IMR-90 (cell line): ENCODE measurements around the gene RIPK1. TPM values are rescaled to one million over a fixed set of nuclear protein-coding genes. Genes with fewer than 3 reads are reported as not detected.
"Not testable (repeated sequence)": the region's sequence is repeated elsewhere in the genome, so short reads cannot be mapped to it uniquely, and the experiment has no call there.

Experiments
- ATAC-seq: fragments of 200-7000 bp; cut with Tn5 transposase; 2 replicates; pipeline ENCODE4 v1.9.1; 2020; ENCODE audit warnings: low read depth, mild to moderate bottlenecking, moderate library complexity
- BruUV-seq: library from RNA; stranded (reverse); fragments of 400-500 nt; replicated peaks from 2 replicates; lab custom pipeline; 2021; lab: Mats Ljungman, UMichigan
- CTCF ChIA-PET: fragments of 300-600 bp; formaldehyde crosslinking; extraction: SDS; loops from one replicate; lab custom pipeline; 2021; ENCODE audit warnings: antibody characterized with exemption; lab: Yijun Ruan, JAX
- POLR2A ChIA-PET: fragments of 300-600 bp; sonication (Branson Sonifier 250); formaldehyde crosslinking; loops from one replicate; lab custom pipeline; 2022; ENCODE audit warnings: antibody characterized with exemption; ENCODE audit not compliant: unreplicated experiment; lab: Charles Lee
- DNase-seq: peaks from one replicate; pipeline ENCODE4 v3.0.0; 2013
- H2AFZ ChIP-seq: replicated peaks from 2 replicates; pipeline ENCODE3; 2013; ENCODE audit warnings: low read length, mild to moderate bottlenecking; ENCODE audit not compliant: poor library complexity
- H2AK5ac ChIP-seq: 2 replicates; pipeline ENCODE4 v1.6.1; 2013; ENCODE audit warnings: low read depth, low read length, inconsistent platforms
- H2AK9ac ChIP-seq: replicated peaks from 2 replicates; pipeline ENCODE3; 2013; ENCODE audit warnings: mild to moderate bottlenecking, low read depth, low read length, moderate library complexity; ENCODE audit not compliant: poor library complexity
- H2BK120ac ChIP-seq: 2 replicates; pipeline ENCODE4 v1.6.1; 2013; ENCODE audit warnings: low read depth, low read length, inconsistent platforms
- H2BK15ac ChIP-seq: 3 replicates; pipeline ENCODE4 v1.6.1; 2013; ENCODE audit warnings: low read depth, low read length, inconsistent platforms
- H2BK20ac ChIP-seq: 2 replicates; pipeline ENCODE4 v1.6.1; 2013; ENCODE audit warnings: low read depth, mild to moderate bottlenecking, inconsistent platforms, low read length, moderate library complexity
- H2BK5ac ChIP-seq: 2 replicates; pipeline ENCODE4 v1.6.1; 2013; ENCODE audit warnings: mild to moderate bottlenecking, low read depth, low read length, inconsistent platforms; ENCODE audit not compliant: poor library complexity, severe bottlenecking
- H3K14ac ChIP-seq: replicated peaks from 2 replicates; pipeline ENCODE4 v1.6.1; 2013; ENCODE audit warnings: low read depth, low read length, inconsistent platforms
- H3K18ac ChIP-seq: 2 replicates; pipeline ENCODE4 v1.6.1; 2013; ENCODE audit warnings: low read depth, low read length, control low read depth
- H3K23ac ChIP-seq: 2 replicates; pipeline ENCODE4 v1.6.1; 2013; ENCODE audit warnings: low read depth, low read length, inconsistent platforms
- H3K27ac ChIP-seq: 2 replicates; pipeline ENCODE4 v1.5.1; 2013; ENCODE audit warnings: mild to moderate bottlenecking, control low read depth, low read length; ENCODE audit not compliant: insufficient read depth
- H3K27me3 ChIP-seq: 2 replicates; pipeline ENCODE4 v1.6.1; 2013; ENCODE audit warnings: low read length; ENCODE audit not compliant: control insufficient read depth, insufficient read depth
- H3K36me3 ChIP-seq: 2 replicates; pipeline ENCODE4 v1.6.1; 2013; ENCODE audit warnings: low read length, mixed read lengths; ENCODE audit not compliant: control insufficient read depth, insufficient read depth
- H3K4ac ChIP-seq: 2 replicates; pipeline ENCODE4 v1.6.1; 2013; ENCODE audit warnings: low read depth, low read length, inconsistent platforms
- H3K4me1 ChIP-seq: 2 replicates; pipeline ENCODE4 v1.6.1; 2013; ENCODE audit warnings: low read length, mixed read lengths; ENCODE audit not compliant: control insufficient read depth, insufficient read depth
- H3K4me2 ChIP-seq: 2 replicates; pipeline ENCODE4 v1.6.1; 2013; ENCODE audit warnings: low read depth, mild to moderate bottlenecking, control low read depth, low read length, moderate library complexity
- H3K4me3 ChIP-seq: 2 replicates; pipeline ENCODE4 v1.5.1; 2013; ENCODE audit warnings: low read depth, mild to moderate bottlenecking, control low read depth, low read length, moderate library complexity; ENCODE audit not compliant: insufficient read depth
- H3K56ac ChIP-seq: 2 replicates; pipeline ENCODE4 v1.6.1; 2013; ENCODE audit warnings: low read length, inconsistent platforms; ENCODE audit not compliant: insufficient read depth; ENCODE audit errors: extremely low read depth
- H3K79me1 ChIP-seq, 2 experiments: 2 replicates each; pipeline ENCODE4 v1.6.1; 2013; ENCODE audit warnings: low read length in 2 of 2, inconsistent platforms in 1 of 2, low read depth in 1 of 2
- H3K9ac ChIP-seq: 2 replicates; pipeline ENCODE4 v1.6.1; 2013; ENCODE audit warnings: low read depth, low read length, control low read depth
- H3K9me1 ChIP-seq: 2 replicates; pipeline ENCODE4 v1.6.1; 2013; ENCODE audit warnings: low read length, inconsistent platforms; ENCODE audit not compliant: insufficient read depth
- H3K9me3 ChIP-seq: 2 replicates; pipeline ENCODE4 v1.6.1; 2013; ENCODE audit warnings: low read length; ENCODE audit not compliant: control insufficient read depth, insufficient read depth
- H4K20me1 ChIP-seq: 2 replicates; pipeline ENCODE4 v1.6.1; 2013; ENCODE audit warnings: low read length, inconsistent platforms; ENCODE audit not compliant: insufficient read depth
- H4K5ac ChIP-seq: 2 replicates; pipeline ENCODE4 v1.6.1; 2013; ENCODE audit warnings: mild to moderate bottlenecking, low read depth, low read length, control low read depth
- H4K8ac ChIP-seq, 2 experiments: 2 replicates each; pipeline ENCODE4 v1.6.1; 2013; ENCODE audit warnings: low read depth in 2 of 2, low read length in 2 of 2, control low read depth in 1 of 2, inconsistent platforms in 1 of 2
- H4K91ac ChIP-seq: 2 replicates; pipeline ENCODE4 v1.6.1; 2013; ENCODE audit warnings: low read depth, low read length, inconsistent platforms; ENCODE audit not compliant: insufficient read depth
- BHLHE40 ChIP-seq: fragments of 150-350 bp; IDR thresholded peaks from 2 replicates; pipeline ENCODE4 v1.6.1; 2016; ENCODE audit warnings: mild to moderate bottlenecking, low read depth, low read length
- WGBS, 2 experiments: methylation state at CpG; one replicate each; pipeline versions ENCODE4 v1.1.5 to v1.1.7; 2013; ENCODE audit warnings: missing lambda C conversion rate in 2 of 2; ENCODE audit not compliant: insufficient read length in 1 of 2; ENCODE audit errors: extremely low coverage in 2 of 2; 5-methylcytosine and 5-hydroxymethylcytosine counted together
- dilution Hi-C: fragments of 300-500 bp; cut with HindIII; formaldehyde crosslinking; loops from one replicate; pipeline ENCODE4 v1.14.3; 2018; ENCODE audit warnings: low sequenced_read_pairs; ENCODE audit not compliant: unreplicated experiment
- in situ Hi-C: fragments of 300-500 bp; cut with MboI; formaldehyde crosslinking; loops from 3 replicates; pipeline ENCODE4 v1.14.3; 2019; ENCODE audit warnings: low sequenced_read_pairs, inconsistent platforms, mixed read lengths
- intact Hi-C: fragments of 100-400 bp; cut with micrococcal nuclease; formaldehyde crosslinking; loops from 2 replicates; pipeline ENCODE4 v1.10.0; 2022
- polyA plus RNA-seq, 3 experiments: library from polyadenylated mRNA; depleted of rRNA; stranded (reverse); fragments of >200 nt; gene quantifications; 2 replicates each; pipeline ENCODE4 v1.2.3, GENCODE V29; 2012; ENCODE audit warnings: low replicate concordance in 1 of 3
- total RNA-seq: library from RNA; depleted of rRNA; stranded (reverse); fragments of >200 nt; gene quantifications from 2 replicates; pipeline ENCODE4 v1.2.3, GENCODE V29; 2012

The RIPK1 gene
- total and polyA plus RNA-seq, 2 of the 4 experiments (the other 2 are of a cell fraction): 12.6 to 25.6 TPM

DNA sequence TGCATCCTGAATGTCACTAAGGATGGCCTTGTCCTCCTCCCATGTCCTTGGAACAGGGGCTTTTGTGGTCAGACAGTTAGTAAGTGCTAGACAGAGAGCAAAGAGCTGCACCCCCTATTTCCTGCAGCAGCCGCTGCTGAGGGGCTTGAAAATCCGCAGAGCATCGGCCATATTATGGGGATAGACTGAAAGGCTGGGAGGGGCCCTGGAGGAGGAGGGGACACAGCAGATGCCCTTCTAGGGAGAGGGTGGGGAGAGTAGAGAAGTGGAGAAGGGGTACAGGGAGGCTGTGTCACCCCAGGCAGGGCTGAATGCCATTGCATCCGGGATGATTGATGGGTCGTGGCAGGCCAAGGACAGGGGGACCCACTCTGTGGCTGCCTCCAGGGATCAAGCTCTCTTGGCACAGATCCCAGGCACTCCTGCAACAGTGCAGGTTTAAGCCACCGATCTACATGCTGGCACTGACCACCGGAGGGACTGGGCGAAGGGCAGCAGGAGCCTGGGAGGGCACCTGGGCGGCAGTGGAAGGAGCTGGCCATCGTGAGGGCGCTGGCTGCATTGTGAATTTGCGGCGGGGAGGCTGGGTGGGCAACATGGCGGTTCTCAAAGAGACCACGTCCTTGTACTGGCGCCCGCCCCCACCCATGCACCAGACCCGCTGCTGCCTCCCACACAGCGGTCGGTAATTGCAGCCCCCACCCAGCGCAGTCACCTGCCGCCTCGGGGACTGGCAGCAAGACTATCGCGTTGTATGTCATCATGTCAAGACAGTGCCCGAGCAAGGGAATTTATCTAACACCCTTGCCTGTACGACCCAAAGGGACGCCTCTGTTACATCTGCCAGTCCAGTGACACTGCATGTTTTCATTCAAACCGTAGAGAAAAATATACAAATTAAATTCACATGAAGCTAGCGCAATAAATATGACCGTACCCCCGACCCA, 88.2 kb downstream of the RIPK1 start:
- H3K4me3 ChIP-seq: peak overlapping the region; percentile 99
- DNase-seq, H4K8ac ChIP-seq, H2BK20ac ChIP-seq, H4K20me1 ChIP-seq, in situ Hi-C loops, H3K27me3 ChIP-seq, H2BK120ac ChIP-seq, H4K5ac ChIP-seq, H2AK5ac ChIP-seq, H2BK15ac ChIP-seq, dilution Hi-C loops, H4K91ac ChIP-seq, H3K9me3 ChIP-seq, H3K4me1 ChIP-seq, H3K9me1 ChIP-seq: not testable (repeated sequence)
- ChIA-PET POLR2A (interaction anchor here (1.8 kb wide), 1 partner anchor 91 kb away, joined by 5 read pairs; no protein-coding TSS in a partner anchor), CTCF (interaction anchor here (0.6 to 2.7 kb wide), 5 partner anchors 13 to 95 kb away, joined by 3 to 11 read pairs (median 3); no protein-coding TSS in a partner anchor)
- peak overlapping the region; percentile 19; the same call in 1 of the 2 replicates for H3K18ac ChIP-seq
- peak overlapping the region; percentile 97 for H3K4me2 ChIP-seq
- BruUV-seq: TSS peak; percentile 39
- peak overlapping the region; percentile 19 for H3K23ac ChIP-seq
- peak overlapping the region; percentile 66 for H3K9ac ChIP-seq
- peak overlapping the region; percentile 47 for H2AFZ ChIP-seq
- H3K4ac ChIP-seq: peak overlapping the region; percentile 2
- ATAC-seq: peak; percentile 6
- H2AK9ac ChIP-seq: peak overlapping the region; percentile 86
- TF ChIP-seq BHLHE40: 0 out of 2 replicates have a peak, but pooled peaks have one; percentile 20
- WGBS, 2 experiments: 12% methylated on average over 7 of the region's 32 CpGs; no CpG with 5 or more reads in 1 of the 2 experiments
- H2BK5ac ChIP-seq: peak overlapping the region; percentile 56
- H3K36me3 ChIP-seq: peaks cover 14% of the 10 kb centered on the region
- intact Hi-C loops: loop anchor here (1.0 to 2.0 kb wide), 3 partner anchors 52 to 102 kb away; partner anchors contain the start of gene PSMG4
- peak overlapping the region; percentile 11; the same call in 1 of the 2 replicates for H3K56ac ChIP-seq
- peaks cover 10 to 34% of the 10 kb centered on the region in 2 experiments; a peak in 3 of 4 replicates for H3K79me1 ChIP-seq
- H3K27ac ChIP-seq: peak overlapping the region; percentile 22; the same call in 1 of the 2 replicates
- H3K14ac ChIP-seq: peak overlapping the region; percentile 1
